SHP77 (cell line): ENCODE results near the gene PIAS4.

Experiments used
- DNase-seq, 2 experiments: peaks; one replicate each; lab custom pipeline; 2025; lab: John Stamatoyannopoulos, UW

Gene PIAS4

GRCh38 chr19:4042731-4043082 is 35.2 kb downstream of the PIAS4 start:
- DNase-seq = no peak

GRCh38 chr19:4043401-4043800 is 35.9 kb downstream of the PIAS4 start:
- DNase-seq = no peak

- no peak for DNase-seq
Measured at GRCh38 chr19:4043966-4044715, 36.6 kb downstream of the PIAS4 start.

- DNase-seq = no peak
Measured at GRCh38 chr19:4044990-4045465, 37.5 kb downstream of the PIAS4 start.

GRCh38 chr19:4045597-4046361 is 38.2 kb downstream of the PIAS4 start:
- DNase-seq = no peak

- no peak for DNase-seq
Measured at GRCh38 chr19:4046362-4046691, 38.8 kb downstream of the PIAS4 start.

GRCh38 chr19:4046946-4047683 is 39.6 kb downstream of the PIAS4 start:
- DNase-seq = no peak

- DNase-seq = no peak
Measured at GRCh38 chr19:4049432-4049831, 41.9 kb downstream of the PIAS4 start.

GRCh38 chr19:4051175-4052101 is 43.9 kb downstream of the PIAS4 start:
- no peak for DNase-seq

GRCh38 chr19:4052114-4052992 is 44.8 kb downstream of the PIAS4 start:
- no peak for DNase-seq

GRCh38 chr19:4052993-4053422 is 45.5 kb downstream of the PIAS4 start:
- no peak for DNase-seq

- no peak for DNase-seq
Measured at GRCh38 chr19:4053423-4054324, 46.1 kb downstream of the PIAS4 start.

- no peak for DNase-seq
Measured at GRCh38 chr19:4054441-4055208, 47.1 kb downstream of the PIAS4 start.

- no peak for DNase-seq
Measured at GRCh38 chr19:4055209-4055552, 47.6 kb downstream of the PIAS4 start.

GRCh38 chr19:4057931-4058692 is 50.6 kb downstream of the PIAS4 start:
- no peak for DNase-seq

- DNase-seq = no peak
Measured at GRCh38 chr19:4058693-4059452, 51.3 kb downstream of the PIAS4 start.

- DNase-seq = no peak
Measured at GRCh38 chr19:4059453-4059871, 51.9 kb downstream of the PIAS4 start.
